GM03348 (cell line): ENCODE data around the gene DPEP3.
A peak's percentile ranks its signal among the peaks of the same experiment; 100 is the strongest.

Experiments used
- DNase-seq: peaks from one replicate; pipeline ENCODE4 v3.0.0; 2012; ENCODE audit warnings: low spot score

The DPEP3 gene

DNA sequence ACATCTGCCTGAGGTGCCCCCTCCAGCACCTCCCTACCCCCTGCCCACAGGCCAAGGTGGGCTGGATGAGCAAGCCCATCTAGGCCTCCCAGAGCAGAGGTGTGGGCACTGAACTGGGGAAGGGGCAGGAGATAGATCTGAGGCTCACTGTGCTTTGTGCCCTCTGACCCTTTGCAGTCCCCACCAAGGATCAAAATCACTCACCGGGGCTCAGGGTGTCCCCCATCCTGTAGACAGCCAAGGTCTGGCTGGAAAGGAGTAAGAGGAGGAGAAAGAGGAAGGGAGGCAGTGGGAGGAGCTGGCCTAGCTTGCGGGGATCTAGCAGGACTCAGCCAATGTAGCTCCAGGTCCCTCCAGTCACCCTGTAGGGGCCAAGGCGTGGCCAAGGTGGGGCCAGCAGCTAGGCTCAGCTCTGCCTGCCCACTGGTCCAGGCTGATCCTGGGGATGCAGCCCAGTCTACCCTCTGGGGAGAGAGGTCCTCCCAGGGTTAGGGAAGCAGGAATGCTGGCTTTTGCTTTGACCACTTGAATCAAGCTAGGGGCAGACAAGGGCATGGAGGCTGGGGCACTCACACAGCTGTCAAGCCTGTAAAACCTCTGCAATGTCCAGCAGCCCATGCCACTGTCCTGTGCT is 13.6 kb downstream of the DPEP3 start:
- DNase-seq = peak; percentile 87

- DNase-seq = peak; percentile 32
These were observed 14.4 kb downstream of the DPEP3 start for GRCh38 chr16:67965668-67966548.

DNA sequence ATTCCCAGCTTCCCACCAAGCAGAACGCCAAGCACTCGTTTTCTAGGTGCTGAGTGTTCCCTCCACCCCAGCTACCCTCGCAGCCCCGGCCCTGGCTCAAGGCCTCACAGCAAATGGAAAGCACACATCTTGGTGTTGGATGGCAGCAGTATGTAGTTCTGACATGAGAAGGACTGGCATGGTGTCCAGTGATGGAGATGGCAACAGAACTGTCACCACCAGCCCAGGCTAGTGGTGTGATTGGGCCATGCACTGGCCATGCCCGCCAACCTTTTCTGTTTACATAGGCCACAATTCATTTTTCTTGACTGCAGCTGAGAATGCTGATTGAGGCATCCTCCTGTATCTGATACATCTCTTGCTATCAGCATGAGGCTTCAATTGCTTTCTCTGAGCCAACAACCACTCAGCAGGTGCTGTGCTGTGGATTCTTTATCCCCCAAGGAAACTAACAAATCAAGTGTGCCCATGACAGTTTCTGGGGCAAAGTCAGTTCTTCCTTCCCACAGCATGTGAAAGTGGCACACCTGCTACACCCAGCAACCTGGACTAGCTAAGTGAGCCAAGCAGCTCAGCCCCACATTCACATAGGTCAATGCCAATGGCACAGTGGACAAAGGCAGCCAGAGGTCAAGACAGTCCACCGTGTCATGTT is 15.7 kb downstream of the DPEP3 start:
- no peak for DNase-seq

DNA sequence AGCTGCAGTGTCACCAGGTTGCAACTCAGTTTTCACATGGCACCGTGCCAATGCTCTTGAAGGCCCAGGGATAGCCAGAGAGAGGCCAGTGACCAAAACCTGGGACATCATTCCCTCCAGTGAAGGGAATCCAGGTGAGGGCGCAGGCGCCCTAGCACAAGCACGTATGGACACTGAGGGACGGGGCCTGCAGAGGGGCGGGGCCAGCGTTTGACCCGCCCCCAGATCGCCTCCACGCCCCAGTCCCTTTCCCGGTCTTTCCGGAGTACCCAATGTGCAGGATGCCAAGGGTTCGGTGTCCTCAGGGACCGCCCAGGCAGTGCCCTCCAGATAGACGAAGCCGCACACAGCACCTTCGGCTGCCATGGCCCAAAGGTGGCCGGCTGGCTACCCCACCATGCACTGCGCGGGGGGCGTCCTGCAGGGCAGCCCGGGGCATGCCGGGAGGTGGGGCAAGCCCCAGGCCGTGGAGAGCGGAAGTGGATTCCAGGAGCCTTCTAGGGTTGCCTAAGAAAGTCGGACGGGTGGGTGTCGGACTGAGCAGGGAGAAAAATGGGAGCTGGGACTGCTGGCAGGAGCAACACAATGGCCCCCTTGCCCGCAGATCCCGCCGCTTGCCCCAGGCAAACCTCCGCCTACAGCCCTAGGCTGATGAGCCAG is 16.5 kb downstream of the DPEP3 start:
- DNase-seq = no peak

DNA sequence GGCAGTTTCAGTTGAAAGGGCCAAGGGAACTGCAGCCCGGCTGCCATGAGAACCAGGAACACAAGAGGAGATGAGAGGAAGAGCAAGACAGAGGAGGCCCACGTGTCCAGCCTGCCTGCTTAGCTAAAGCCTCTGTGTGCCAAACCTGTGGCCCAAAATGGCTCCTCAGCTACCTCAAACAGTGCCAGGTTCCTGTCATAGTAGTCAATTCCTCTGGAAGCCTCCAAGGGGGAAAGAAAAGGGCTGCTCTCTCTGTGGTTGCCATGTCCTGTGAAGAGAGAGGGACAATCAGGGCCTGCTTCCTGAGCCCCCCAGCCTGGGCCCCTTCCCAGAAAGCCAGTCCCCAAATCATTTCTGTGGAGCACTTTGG is 17.0 kb downstream of the DPEP3 start:
- no peak for DNase-seq

DNA sequence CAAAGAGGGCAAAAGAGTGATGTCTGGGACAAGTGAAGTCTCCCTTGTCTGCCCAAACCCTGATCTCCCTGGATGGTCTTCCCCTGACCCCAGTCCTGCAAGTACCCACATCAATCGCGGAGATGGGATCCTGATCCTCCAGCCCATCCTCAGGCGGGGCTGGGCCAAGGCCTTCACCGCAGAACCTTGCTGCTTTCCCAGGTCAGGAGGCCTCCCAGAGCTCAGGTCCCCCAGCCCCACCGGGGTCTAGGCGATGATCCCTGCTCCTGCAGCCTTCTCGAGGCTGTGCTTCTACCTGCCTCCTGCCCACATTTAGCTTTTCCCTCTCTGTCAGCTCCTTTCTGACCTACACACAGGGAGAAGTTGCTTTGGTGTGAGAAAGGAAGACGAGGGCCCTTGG is 18.2 kb downstream of the DPEP3 start:
- no peak for DNase-seq

DNA sequence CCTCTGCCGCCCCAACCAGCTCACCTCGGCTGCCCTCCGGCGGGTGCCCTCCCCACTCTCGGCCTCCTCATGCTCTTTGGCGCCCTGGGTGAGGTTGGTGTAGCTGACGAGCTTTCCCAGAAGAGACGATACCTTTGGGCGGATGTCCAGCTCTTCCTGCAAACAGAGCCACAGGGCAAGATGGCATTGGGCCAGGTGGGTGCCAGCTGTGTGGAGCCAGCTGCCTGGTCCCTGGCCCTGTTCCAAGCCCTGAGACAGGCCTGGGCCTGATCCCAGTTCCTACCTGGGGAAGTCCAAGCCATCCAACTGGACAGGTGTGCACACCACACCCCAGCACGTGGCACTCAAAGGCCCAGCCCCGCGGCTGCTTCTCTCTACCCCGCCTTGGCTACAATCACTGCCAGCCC is 18.7 kb downstream of the DPEP3 start:
- no peak for DNase-seq

DNA sequence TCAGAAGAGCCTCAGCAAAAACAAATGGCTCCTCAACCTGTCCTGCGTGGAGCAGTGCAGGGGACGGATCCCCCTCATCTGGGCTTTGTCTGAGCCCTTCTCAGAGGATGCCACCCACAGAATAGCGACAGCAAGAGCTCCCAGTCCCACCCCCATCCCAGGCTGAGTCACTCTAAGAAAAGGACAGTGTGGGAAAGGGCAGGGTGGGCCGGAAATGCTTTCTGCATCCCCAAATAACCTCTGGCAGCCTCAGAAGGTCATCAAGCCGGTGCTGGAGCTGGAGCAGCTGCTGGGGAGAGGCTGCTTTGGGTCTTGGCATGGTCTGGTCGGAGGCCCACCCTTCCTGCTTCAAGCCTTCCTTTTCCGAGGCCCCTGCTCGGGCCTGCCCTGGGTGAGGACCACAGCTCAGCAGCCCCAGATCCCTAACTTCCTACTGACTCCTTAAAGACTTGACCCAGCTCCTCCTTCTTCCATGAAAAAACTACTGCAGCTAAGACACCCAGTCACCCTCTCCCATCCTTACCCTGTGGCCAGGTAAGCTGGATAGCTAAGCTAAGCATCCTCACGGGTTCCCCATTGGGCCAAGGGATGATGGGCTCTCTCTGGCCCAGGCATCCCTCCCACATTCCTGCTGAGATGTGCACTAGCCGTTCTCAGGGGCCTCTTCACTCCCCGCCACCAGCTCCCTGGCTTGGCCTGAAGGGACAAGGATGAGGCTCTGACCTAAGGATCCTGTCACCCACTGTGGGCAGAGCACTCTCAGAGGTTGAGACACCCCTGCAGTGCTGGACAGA is 20.6 kb downstream of the DPEP3 start:
- peak; percentile 86 for DNase-seq

GRCh38 chr16:67957622-67958021 is 22.7 kb downstream of the DPEP3 start:
- DNase-seq = no peak

- no peak for DNase-seq
These were observed 25.7 kb downstream of the DPEP3 start for GRCh38 chr16:67954421-67955196.

DNA sequence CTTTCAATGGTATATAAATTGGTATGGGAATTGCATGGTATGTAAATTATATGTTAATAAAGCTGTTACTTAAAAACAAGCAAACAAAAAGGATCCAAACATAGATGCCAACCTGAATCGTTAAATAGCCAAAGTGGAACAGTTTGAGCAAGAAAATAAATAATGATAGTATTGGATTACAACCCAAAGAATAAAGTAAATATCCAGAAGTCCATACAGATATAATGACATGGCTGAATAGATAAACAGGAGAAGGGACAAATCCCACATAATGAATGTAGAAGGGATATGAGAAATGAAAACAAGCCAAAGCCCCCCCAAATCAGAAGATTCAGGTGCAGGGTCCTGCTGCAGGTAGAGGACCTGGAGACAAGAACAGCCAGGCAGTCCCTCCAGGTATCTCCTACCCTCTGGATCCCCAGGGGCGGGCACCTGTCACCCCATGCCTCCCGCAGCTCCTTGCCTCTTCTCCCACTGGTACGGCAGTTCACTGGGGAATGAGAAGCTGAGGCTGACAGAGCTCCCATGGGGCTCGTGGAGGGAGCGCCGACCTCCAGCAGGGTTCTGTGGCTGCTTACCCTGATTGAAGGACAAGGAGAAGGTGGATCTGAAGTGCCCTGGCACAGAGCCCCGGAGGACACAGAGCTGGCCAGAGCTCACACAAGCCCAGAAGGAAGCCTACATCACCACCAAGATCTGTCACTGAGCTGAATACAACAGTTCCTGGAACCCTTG is 26.5 kb downstream of the DPEP3 start:
- DNase-seq = no peak

DNA sequence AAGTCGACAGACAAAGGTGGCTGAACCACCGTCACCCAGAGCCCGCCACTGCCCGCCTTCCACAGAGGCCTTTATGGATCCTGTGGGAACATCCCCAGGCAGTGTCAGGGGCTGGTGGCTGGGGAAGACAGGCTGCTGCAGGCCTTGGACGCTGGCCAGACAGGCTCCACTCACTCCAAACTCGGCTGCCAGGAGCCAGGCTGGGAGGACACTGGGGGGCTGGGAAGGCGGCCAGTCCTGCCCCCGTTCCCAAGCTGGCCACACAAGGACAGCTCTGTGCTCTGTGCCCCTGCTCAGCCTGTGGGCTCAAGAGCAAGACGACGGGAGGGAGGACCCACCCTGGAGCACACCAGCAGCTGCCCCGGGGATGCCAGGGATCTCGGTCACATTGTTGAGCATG is 28.8 kb downstream of the DPEP3 start:
- DNase-seq = no peak

DNA sequence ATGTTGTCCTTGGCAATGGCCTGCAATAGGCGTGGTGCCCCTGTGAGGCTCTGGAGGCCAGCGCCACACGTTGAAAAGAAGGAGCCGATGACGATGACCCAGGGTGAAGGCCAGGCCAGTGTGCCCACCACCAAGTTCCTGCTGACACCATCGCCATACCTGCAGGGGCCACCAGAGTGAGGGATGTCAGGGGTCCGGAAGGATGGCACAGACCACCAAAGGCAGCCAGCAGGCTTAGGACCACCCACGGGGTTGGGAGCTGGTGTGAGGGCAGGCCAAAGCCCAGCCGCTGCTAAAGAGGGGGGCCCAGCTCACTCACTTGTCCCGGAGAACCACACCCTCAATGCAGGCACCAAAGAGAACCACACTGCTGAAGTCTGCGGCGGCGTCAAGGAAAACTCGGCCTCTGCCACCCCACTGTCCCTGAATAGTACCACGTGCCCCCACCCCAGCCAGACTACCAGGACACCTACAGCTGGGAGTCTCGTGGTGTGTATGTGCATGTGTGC is 29.9 kb downstream of the DPEP3 start:
- DNase-seq = no peak

DNA sequence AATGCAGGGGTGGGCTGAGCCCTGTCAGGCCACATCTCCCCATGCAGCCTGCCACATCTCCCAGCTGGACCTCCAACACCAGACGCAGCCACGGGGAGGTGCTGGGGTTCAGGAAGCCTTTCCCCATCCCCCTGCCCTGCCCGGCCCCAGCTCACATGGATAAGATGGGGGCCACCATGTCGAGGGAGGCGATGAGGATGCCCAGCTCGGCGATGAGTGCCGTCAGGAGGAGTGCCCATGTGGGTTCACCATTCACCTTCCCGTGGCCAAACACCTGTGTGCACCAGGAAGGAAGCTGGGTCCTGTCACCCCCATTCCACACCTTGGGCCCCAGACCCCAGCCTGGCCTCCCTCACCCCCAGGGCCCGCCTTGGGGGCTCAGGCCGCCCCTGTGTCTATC is 30.7 kb downstream of the DPEP3 start:
- DNase-seq = no peak

GRCh38 chr16:67948015-67948414 is 32.3 kb downstream of the DPEP3 start:
- DNase-seq = no peak

- no peak for DNase-seq
These were observed 33.2 kb downstream of the DPEP3 start for GRCh38 chr16:67946966-67947558.

GRCh38 chr16:67946128-67946569 is 34.1 kb downstream of the DPEP3 start:
- DNase-seq = no peak

DNA sequence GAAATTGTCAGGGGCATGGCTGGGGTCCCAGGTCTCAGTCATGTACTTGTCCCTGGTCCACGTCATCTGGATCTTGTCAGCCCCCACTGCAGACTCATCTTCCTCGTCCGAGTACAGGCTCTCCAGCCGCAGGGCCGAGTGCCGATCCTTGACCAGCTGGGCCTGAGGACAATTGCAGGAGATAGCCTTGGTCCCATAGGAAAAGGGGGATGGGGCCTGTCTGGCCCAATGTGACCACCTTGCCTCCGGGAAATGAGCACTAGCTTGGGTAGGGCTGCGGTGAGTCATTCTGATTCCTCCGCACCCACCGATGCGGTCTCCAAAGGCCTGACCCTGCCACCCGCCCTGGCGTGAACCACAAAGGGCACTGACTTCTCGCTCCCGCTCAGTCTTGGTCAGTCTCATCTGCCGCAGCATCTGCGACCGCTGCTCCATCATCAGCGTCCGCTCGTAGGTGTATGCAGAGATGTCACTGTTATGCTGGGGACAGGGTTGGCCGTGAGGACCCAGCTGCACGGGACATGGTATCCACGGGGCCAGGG is 34.8 kb downstream of the DPEP3 start:
- DNase-seq = no peak

- no peak for DNase-seq
These were observed 35.5 kb downstream of the DPEP3 start for GRCh38 chr16:67944690-67945391.
